A549 (cell line): ENCODE results near the gene PBX1.

Source experiments
- CHD2 ChIP-seq: fragments of 150-350 bp; IDR thresholded peaks from 2 replicates; pipeline ENCODE4 v1.6.1; 2014; ENCODE audit warnings: low read length; ENCODE audit not compliant: partially characterized antibody
- CTCF ChIP-seq: fragments of >200 bp; sonication (Bioruptor Twin); formaldehyde crosslinking; IDR thresholded peaks from 3 replicates; pipeline ENCODE4 v1.5.1; 2016
- REST ChIP-seq: fragments of 200-600 bp; sonication (generic); IDR thresholded peaks from 2 replicates; pipeline ENCODE4 v1.6.1; 2016; ENCODE audit warnings: antibody characterized with exemption, mild to moderate bottlenecking, moderate library complexity

DNA sequence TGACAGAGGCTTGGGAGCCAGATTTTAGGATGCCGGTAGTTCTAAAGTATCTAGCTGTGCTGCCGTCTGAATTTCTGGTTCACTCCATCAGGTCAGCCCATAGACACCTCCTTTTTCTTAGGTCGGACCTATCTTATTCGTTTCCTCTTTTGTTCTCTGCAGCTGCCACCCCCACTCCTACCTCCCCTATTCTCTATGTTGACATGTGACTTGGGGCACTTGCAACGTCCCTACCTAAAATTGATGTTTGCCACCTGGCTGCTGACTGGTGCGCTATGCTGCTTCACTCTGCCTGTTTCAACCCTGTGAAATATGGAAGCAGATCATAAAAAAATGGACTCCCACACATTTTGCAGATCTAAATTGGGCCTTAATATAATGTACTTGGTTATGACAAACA, 55.3 kb downstream of the PBX1 start:
- TF ChIP-seq REST = no peak
- TF ChIP-seq CTCF = no peak
- no peak for TF ChIP-seq CHD2
